ENCODE measurements around the gene CXCR5.

The CXCR5 gene

DNA sequence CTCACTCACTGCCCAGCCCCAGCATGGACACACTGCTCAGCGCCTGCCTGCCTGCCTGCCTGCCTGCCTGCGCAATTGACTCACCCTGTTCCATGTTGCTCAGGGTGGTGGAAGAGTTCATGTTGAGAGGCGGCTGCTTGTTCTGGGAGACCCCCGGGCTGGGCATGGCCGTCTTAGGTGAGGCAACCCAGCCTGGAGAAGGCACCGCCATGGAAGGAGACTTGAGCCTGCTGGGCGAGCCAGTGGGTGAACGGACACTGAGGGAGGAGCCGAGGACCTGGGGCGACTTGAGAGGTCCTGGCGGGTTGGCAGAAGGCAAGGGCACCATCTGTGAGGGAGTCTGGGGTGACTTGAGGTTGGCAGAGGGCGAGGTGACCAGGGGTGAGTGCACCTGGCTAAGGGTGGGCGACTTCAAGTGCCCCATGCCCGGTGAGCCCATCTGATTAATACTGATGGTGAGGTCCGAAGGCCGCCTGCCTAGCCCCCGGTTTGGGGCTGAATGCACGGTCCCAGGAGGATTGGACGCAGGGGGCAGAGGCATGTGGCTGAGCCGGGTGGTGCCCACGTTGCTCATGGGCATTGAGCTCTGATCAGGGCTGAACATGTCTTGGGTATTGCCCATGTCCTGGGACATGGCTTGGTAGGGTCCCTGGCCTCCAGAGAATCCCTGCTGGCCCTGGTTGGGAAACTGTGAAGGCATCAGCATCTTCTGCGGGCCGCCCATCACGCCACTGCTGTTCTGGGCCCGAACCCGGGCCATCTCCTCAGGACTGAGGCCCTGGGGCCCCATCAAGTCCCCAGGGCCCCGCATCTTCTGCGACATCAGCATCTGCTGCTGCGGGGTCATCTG is 17.1 kb downstream of the CXCR5 start:
- peaks cover 51% of the 10 kb centered on the region for H3K36me3 ChIP-seq (ENCODE audit: insufficient read depth, low read length)
- H3K4me1 ChIP-seq (ENCODE audit: insufficient read depth, low read length), result peaks cover 15% of the 10 kb centered on the region
- H3K4me3 ChIP-seq (ENCODE audit: low read depth in 1 of 2, low read length in 2 of 2), result no peak overlapping the region
- H3K27ac ChIP-seq (ENCODE audit: low read depth, low read length), result no peak overlapping the region
- no peaks in the 10 kb centered on the region for H3K27me3 ChIP-seq (ENCODE audit: control insufficient read depth in 1 of 2, insufficient read depth in 2 of 2, low read length in 2 of 2)
- no peak overlapping the region for H3K9ac ChIP-seq (ENCODE audit: low read length)
- no peaks in the 10 kb centered on the region for H3K9me3 ChIP-seq (ENCODE audit: low read length)

- Histone ChIP-seq H3K27me3 (ENCODE audit: control insufficient read depth in 1 of 2, insufficient read depth in 2 of 2, low read length in 2 of 2) (no peaks in the 10 kb centered on the region), H3K36me3 (ENCODE audit: insufficient read depth, low read length) (peaks cover 59% of the 10 kb centered on the region), H3K27ac (ENCODE audit: low read depth, low read length) (no peak overlapping the region)
These were observed 18.0 kb downstream of the CXCR5 start for GRCh38 chr11:118901494-118902335.

GRCh38 chr11:118902336-118903203 is 18.9 kb downstream of the CXCR5 start:
- no peaks in the 10 kb centered on the region for H3K27me3 ChIP-seq (ENCODE audit: control insufficient read depth in 1 of 2, insufficient read depth in 2 of 2, low read length in 2 of 2)
- H3K4me3 ChIP-seq (ENCODE audit: low read depth in 1 of 2, low read length in 2 of 2), result no peak overlapping the region
- no peak overlapping the region for H3K9ac ChIP-seq (ENCODE audit: low read length)
- H3K9me3 ChIP-seq (ENCODE audit: low read length), result no peaks in the 10 kb centered on the region
- peaks cover 55% of the 10 kb centered on the region for H3K36me3 ChIP-seq (ENCODE audit: insufficient read depth, low read length)
- peaks cover 11% of the 10 kb centered on the region for H3K4me1 ChIP-seq (ENCODE audit: insufficient read depth, low read length)
- no peak overlapping the region for H3K27ac ChIP-seq (ENCODE audit: low read depth, low read length)

More at GRCh38 chr11:118901494-118902335, 18.0 kb downstream of the CXCR5 start:
- H3K9ac ChIP-seq (ENCODE audit: low read length), result no peak overlapping the region
- H3K4me3 ChIP-seq (ENCODE audit: low read depth in 1 of 2, low read length in 2 of 2), result no peak overlapping the region
- H3K4me1 ChIP-seq (ENCODE audit: insufficient read depth, low read length), result peaks cover 11% of the 10 kb centered on the region
- no peaks in the 10 kb centered on the region for H3K9me3 ChIP-seq (ENCODE audit: low read length)

DNA sequence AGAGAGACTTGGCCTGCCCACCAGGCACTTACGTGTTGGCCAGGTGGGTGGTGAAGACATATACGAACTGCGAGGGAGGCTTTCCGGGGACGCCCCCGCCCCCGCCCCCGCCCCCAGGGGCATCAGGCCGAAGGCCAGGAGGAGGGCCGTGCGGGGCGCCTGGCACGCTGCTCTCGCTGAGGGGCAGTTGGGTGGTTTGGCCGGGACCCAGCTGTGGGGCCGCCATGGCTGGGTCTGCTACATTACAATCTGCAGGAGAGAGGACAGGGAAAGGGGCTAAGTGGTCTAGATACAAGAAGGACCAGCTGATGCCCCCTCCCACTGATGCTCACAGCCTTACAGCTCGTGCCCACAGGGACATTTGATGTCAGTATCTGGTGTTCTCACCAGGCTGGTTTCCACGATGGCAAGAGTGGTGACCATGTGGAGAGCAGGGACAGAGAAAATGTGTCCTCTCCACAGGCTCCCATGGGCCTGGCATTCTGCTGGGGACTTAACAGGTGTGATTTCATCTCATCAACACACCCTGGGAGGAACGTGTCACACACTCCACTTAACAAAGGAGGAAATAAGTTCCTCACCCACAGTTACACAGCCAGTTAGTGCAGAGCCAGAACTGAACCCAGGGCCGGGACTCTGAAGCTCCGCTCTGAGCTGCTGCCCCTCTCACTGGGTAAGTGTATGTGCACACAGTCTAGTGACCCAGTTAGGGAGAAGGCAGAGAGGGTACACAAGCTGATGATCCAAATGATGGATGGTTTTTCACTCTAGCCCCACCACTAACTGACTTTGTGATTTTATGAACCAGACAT is 19.7 kb downstream of the CXCR5 start:
- peaks cover 17% of the 10 kb centered on the region for H3K4me1 ChIP-seq (ENCODE audit: insufficient read depth, low read length)
- no peak overlapping the region for H3K4me3 ChIP-seq (ENCODE audit: low read depth in 1 of 2, low read length in 2 of 2)
- H3K36me3 ChIP-seq (ENCODE audit: insufficient read depth, low read length), result peaks cover 58% of the 10 kb centered on the region
- no peaks in the 10 kb centered on the region for H3K27me3 ChIP-seq (ENCODE audit: control insufficient read depth in 1 of 2, insufficient read depth in 2 of 2, low read length in 2 of 2)
- no peak overlapping the region for H3K27ac ChIP-seq (ENCODE audit: low read depth, low read length)
- no peaks in the 10 kb centered on the region for H3K9me3 ChIP-seq (ENCODE audit: low read length)
- H3K9ac ChIP-seq (ENCODE audit: low read length), result no peak overlapping the region

DNA sequence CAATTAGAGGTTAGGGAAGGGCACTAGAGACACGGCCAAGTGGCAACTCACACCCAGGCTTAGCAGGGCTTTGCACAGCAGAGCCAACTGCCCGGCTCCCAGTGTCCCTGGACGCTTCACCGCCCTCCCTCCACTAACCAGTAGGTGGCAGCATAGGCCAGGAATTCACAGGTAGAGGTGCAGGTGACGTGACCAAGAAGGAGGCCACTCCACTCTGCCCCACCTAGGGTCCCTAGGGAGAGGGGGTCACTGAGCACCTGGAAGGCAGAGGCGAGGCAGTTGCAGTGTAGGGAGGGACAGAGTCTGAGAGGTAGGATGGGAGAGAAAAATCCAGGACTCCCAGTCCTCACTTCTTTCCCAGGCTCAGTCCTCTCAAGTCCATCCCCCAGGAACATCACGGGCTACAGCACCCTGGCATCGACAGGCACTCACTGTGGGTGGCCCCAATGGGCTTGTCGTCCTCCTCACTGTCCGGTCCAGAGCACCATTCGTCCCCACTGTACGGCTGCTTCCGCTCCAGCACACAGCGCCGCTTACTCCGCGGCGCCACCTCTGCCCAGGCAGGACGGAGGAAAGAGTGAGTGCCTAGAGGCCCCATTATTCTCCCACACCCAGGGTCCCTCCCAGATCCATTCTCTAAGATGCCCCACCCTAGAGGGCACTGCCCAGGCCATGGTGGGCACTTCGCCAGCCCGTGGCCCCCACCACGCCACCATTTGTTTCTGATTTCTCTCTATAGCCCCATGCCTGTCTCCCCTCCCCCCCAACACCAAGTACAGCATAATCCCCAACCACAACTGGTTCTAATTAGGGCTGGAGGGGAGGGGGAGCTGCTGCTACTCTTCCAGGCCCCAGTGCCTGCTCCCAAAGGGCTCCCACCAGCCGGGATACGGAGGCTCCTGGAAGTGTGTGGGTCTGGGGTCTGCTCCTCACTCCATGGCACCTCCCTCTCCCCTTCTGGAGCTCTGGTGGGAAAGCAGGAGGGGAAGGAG is 23.7 kb downstream of the CXCR5 start:
- H3K27ac ChIP-seq (ENCODE audit: low read depth, low read length), result peak overlapping the region; percentile 50
- H3K4me1 ChIP-seq (ENCODE audit: insufficient read depth, low read length), result peaks cover 53% of the 10 kb centered on the region

GRCh38 chr11:118908264-118908663 is 24.6 kb downstream of the CXCR5 start:
- Histone ChIP-seq H3K9ac (ENCODE audit: low read length) (peak overlapping the region; percentile 49), H3K4me1 (ENCODE audit: insufficient read depth, low read length) (peaks cover 62% of the 10 kb centered on the region), H3K4me3 (ENCODE audit: low read depth in 1 of 2, low read length in 2 of 2) (peak overlapping the region in 1 of 2 donors; percentile 56), H3K36me3 (ENCODE audit: insufficient read depth, low read length) (peaks cover 32% of the 10 kb centered on the region), H3K27me3 (ENCODE audit: control insufficient read depth in 1 of 2, insufficient read depth in 2 of 2, low read length in 2 of 2) (no peaks in the 10 kb centered on the region), H3K27ac (ENCODE audit: low read depth, low read length) (peak overlapping the region; percentile 88), H3K9me3 (ENCODE audit: low read length) (no peaks in the 10 kb centered on the region)

More for the DNA sequence above, 23.7 kb downstream of the CXCR5 start:
- H3K9ac ChIP-seq (ENCODE audit: low read length), result peak overlapping the region; percentile 10
- H3K36me3 ChIP-seq (ENCODE audit: insufficient read depth, low read length), result peaks cover 32% of the 10 kb centered on the region
- no peak overlapping the region for H3K4me3 ChIP-seq (ENCODE audit: low read depth in 1 of 2, low read length in 2 of 2)
- H3K27me3 ChIP-seq (ENCODE audit: control insufficient read depth in 1 of 2, insufficient read depth in 2 of 2, low read length in 2 of 2), result no peaks in the 10 kb centered on the region
- H3K9me3 ChIP-seq (ENCODE audit: low read length), result no peaks in the 10 kb centered on the region

DNA sequence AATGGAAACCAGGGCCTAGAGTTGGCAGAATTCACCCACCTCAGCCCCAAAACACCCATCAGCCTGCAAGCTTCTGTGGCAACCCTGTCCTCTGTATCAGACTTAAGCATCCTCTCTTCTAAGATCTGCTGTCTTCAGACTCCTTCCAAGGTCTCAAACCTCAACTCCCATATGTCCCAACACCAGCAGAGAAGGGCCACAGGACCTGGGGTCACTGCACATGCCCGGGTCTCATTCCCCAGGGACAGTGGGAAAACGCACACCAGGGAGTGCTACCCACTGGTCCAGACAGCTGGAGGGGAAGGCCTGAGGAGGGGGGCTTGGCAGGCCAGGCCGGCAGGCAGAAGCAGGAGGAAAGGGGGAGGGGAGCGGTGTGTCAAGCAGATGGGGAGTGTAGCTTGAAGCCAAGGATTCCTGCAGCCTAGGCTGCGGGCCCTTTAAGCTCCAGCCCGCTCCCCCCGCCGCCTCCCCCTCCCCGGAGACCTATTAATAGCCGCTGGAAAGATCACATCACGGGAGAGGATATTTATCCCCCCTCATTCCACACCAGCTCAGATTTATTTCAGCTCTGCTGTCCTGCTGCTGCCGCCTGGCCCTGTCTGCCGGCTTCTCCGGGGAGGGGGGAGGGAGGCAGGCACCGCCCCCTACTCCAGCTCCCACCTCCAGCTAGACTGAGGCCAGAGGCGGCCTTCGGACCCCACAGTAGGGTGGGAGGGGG is 25.4 kb downstream of the CXCR5 start:
- peak overlapping the region; percentile 88 for H3K27ac ChIP-seq (ENCODE audit: low read depth, low read length)
- peak overlapping the region; percentile 38 to 73 for H3K4me3 ChIP-seq (ENCODE audit: low read depth in 1 of 2, low read length in 2 of 2)
- H3K36me3 ChIP-seq (ENCODE audit: insufficient read depth, low read length), result peaks cover 27% of the 10 kb centered on the region
- no peaks in the 10 kb centered on the region for H3K9me3 ChIP-seq (ENCODE audit: low read length)
- no peaks in the 10 kb centered on the region for H3K27me3 ChIP-seq (ENCODE audit: control insufficient read depth in 1 of 2, insufficient read depth in 2 of 2, low read length in 2 of 2)
- H3K9ac ChIP-seq (ENCODE audit: low read length), result peak overlapping the region; percentile 84
- H3K4me1 ChIP-seq (ENCODE audit: insufficient read depth, low read length), result peaks cover 69% of the 10 kb centered on the region

- Histone ChIP-seq H3K9ac (ENCODE audit: low read length) (peak overlapping the region; percentile 84), H3K9me3 (ENCODE audit: low read length) (no peaks in the 10 kb centered on the region), H3K4me1 (ENCODE audit: insufficient read depth, low read length) (peaks cover 76% of the 10 kb centered on the region), H3K27me3 (ENCODE audit: control insufficient read depth in 1 of 2, insufficient read depth in 2 of 2, low read length in 2 of 2) (no peaks in the 10 kb centered on the region), H3K4me3 (ENCODE audit: low read depth in 1 of 2, low read length in 2 of 2) (peak overlapping the region; percentile 38 to 73), H3K27ac (ENCODE audit: low read depth, low read length) (peak overlapping the region; percentile 88), H3K36me3 (ENCODE audit: insufficient read depth, low read length) (peaks cover 23% of the 10 kb centered on the region)
These were observed 26.1 kb downstream of the CXCR5 start for GRCh38 chr11:118909619-118910308.

Data from muscle layer of colon (tissue), 2 donors.